Sigmoid colon (tissue), 4 donors: ENCODE measurements around the gene MEF2B.

Experiments
- CTCF ChIP-seq, 4 experiments: fragments of 450-650 bp in 3 of 4; fragments of 200-600 bp in 1 of 4; IDR thresholded peaks; one replicate each; pipeline ENCODE4 v1.5.1; 2016 to 2019; ENCODE audit warnings: antibody characterized with exemption in 4 of 4, mild to moderate bottlenecking in 3 of 4, moderate library complexity in 2 of 4
- EP300 ChIP-seq, 4 donors: sonication (generic); formaldehyde crosslinking; IDR thresholded peaks; one replicate each; pipeline ENCODE4 v1.6.1; 2017; ENCODE audit warnings: antibody characterized with exemption in 4 of 4
- POLR2A ChIP-seq, 2 donors: fragments of 450-650 bp; IDR thresholded peaks; one replicate each; pipeline ENCODE4 v1.6.1; 2016; ENCODE audit warnings: antibody characterized with exemption in 2 of 2, mild to moderate bottlenecking in 2 of 2, moderate library complexity in 2 of 2
- POLR2AphosphoS5 ChIP-seq, 4 donors: sonication (generic); formaldehyde crosslinking; IDR thresholded peaks; one replicate each; pipeline ENCODE4 v1.6.1; 2017; ENCODE audit warnings: antibody characterized with exemption in 4 of 4

GRCh38 chr19:19159534-19159933 is 10.5 kb downstream of the MEF2B start:
- TF ChIP-seq CTCF (IDR thresholded peaks at IDR 0.05): no peak
- no peak for TF ChIP-seq POLR2AphosphoS5 (IDR thresholded peaks at IDR 0.05)
- TF ChIP-seq POLR2A (IDR thresholded peaks at IDR 0.05): no peak
- no peak for TF ChIP-seq EP300 (IDR thresholded peaks at IDR 0.05)
